GM12801 (cell line): Measurements from ENCODE around the gene OR1F1.

Source experiments
- TF ChIP-seq, protein P1 (sequence below): IDR thresholded peaks from one replicate; pipeline ENCODE4 v1.5.1; 2011; ENCODE audit warnings: control low read depth; ENCODE audit not compliant: insufficient read length; ENCODE audit errors: extremely low read depth

OR1F1 gene

DNA sequence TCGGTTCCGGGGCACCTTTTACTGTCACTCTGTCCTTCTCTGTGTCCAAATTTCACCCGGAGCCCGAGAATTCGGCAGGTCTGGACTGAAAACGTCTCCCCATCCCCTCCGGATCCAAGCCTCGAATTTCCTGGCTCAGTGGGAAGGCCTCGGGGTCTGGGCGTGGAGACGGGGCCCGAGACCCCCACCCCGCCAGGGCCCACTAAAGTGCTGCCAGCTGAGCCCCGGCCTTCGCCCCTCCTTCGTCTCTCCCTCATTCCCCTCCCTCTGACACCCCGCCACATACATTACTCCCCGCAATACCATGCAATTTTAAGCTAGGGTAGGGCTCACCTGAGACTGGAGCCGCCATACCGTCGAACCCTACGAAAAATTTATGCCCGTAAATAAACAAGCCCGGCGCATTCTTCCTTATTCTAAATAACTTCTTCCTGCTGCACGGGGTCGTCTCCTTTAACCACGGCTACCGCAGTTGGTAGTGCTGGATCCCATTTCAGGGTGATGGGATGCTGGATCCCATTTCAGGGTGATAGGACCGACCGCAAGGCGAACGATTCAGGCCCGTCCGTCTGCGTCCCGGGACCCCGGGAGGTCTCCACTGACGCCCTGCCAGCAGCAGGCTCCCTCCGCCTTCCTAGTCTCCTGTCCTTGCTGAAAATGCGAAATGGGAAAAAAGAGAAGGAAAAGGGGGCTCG lies 4.4 kb upstream of the OR1F1 start:
- TF ChIP-seq, protein P1, sequence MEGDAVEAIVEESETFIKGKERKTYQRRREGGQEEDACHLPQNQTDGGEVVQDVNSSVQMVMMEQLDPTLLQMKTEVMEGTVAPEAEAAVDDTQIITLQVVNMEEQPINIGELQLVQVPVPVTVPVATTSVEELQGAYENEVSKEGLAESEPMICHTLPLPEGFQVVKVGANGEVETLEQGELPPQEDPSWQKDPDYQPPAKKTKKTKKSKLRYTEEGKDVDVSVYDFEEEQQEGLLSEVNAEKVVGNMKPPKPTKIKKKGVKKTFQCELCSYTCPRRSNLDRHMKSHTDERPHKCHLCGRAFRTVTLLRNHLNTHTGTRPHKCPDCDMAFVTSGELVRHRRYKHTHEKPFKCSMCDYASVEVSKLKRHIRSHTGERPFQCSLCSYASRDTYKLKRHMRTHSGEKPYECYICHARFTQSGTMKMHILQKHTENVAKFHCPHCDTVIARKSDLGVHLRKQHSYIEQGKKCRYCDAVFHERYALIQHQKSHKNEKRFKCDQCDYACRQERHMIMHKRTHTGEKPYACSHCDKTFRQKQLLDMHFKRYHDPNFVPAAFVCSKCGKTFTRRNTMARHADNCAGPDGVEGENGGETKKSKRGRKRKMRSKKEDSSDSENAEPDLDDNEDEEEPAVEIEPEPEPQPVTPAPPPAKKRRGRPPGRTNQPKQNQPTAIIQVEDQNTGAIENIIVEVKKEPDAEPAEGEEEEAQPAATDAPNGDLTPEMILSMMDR, result no peak

- TF ChIP-seq, protein P1, result no peak
Measured at GRCh38 chr16:3186946-3187690, 886 bp upstream of the OR1F1 start.

- TF ChIP-seq, protein P1, result no peak
Measured at GRCh38 chr16:3188675-3188924, 596 bp downstream of the OR1F1 start.

DNA sequence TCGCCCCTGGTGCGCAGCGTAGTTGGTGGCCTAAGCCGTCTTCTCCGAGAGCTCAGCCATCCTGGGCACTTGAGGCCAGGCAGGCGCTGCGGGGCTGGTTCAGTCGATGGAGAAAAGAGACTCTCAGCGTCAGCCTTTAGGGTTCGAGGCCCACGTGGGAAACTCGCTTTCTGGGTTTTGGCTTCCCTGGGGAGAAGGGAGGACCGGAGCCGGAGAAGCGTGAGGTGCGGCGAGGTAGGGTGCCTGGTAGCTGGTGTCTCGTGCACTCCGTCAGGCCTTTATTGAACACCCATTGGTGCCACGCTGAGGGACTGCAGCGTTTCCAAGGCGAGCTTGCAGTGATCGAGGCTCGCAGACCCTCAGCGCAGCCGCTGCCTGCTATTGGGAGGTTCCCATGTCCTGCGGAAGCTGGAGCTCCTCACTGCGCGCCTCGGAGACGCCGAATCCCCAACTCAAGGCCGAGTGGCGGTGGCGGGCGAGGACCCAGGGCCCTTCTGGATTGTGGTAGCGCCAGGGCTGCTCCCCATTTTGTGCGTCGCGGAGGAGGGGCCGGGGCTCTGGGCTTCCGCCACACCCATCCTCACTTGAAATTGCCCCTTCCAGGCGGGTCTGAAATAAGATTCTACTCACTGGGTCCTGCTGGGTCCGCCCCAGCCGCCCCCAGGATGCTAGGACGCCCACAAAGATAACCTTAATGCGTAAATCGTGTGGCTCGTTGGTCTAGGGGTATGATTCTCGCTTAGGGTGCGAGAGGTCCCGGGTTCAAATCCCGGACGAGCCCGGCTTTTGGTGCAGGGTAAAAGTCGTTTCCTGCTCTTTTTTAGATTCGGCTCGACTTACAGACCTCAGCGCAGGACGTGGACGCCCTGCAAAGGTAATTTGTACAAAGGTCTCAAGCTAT lies 1.2 kb downstream of the OR1F1 start:
- TF ChIP-seq, protein P1, result no peak

GRCh38 chr16:3189869-3190268 lies 1.9 kb downstream of the OR1F1 start:
- TF ChIP-seq, protein P1, result no peak

DNA sequence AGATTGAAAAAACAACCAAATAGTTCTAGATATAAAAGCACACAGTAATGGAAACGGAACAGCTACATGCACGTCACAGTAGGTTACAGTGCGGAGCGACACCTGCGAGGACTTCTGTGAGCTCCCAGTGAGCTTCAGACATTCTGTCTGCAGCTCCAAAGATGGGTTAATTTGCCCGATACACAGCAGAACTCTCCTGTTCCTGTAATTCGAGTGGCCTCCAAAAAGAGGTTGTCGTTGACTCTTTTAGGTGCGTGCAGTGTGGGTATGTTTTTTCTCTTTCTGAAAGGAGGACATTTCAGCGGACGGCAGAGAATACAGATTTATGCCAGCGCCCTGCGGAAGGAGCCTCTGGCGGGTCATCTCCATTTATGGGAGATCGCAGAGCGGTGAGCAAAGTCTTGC lies 2.9 kb downstream of the OR1F1 start:
- TF ChIP-seq, protein P1, result no peak

GRCh38 chr16:3192476-3193019 lies 4.5 kb downstream of the OR1F1 start:
- TF ChIP-seq, protein P1, result no peak
